Measurements from ENCODE around the gene NMNAT2. TPM values are rescaled to one million over a fixed set of nuclear protein-coding genes. Genes with fewer than 3 reads are reported as not detected.

NMNAT2 gene
- total RNA-seq, 1 donor from 2014 or later = not detected

GRCh38 chr1:183315991-183316758 is 102.0 kb downstream of the NMNAT2 start:
- Mint-ChIP-seq H3K9me3 (no peaks in the 10 kb centered on the region), H3K27ac (no peak overlapping the region), H3K27me3 (ENCODE audit: low read depth) (peaks cover 6% of the 10 kb centered on the region), H3K4me3 (ENCODE audit: low read depth) (no peak overlapping the region), H3K36me3 (ENCODE audit: low read depth) (no peaks in the 10 kb centered on the region), H3K4me1 (ENCODE audit: low read depth) (peaks cover 1% of the 10 kb centered on the region)
- no peak for DNase-seq (ENCODE audit: low spot score)
- intact Hi-C loops (cut with micrococcal nuclease) = no loop called here

GRCh38 chr1:183313063-183313462 is 105.1 kb downstream of the NMNAT2 start:
- Mint-ChIP-seq H3K27ac (no peak overlapping the region), H3K9me3 (no peaks in the 10 kb centered on the region)
- intact Hi-C loops (cut with micrococcal nuclease) = no loop called here

GRCh38 chr1:183310753-183311479 is 107.3 kb downstream of the NMNAT2 start:
- intact Hi-C loops (cut with micrococcal nuclease) = no loop called here
- DNase-seq (ENCODE audit: low spot score) = no peak
- Mint-ChIP-seq H3K36me3 (ENCODE audit: low read depth) (no peaks in the 10 kb centered on the region), H3K27me3 (ENCODE audit: low read depth) (peaks cover 4% of the 10 kb centered on the region), H3K9me3 (no peaks in the 10 kb centered on the region), H3K4me3 (ENCODE audit: low read depth) (no peak overlapping the region), H3K4me1 (ENCODE audit: low read depth) (peaks cover 9% of the 10 kb centered on the region), H3K27ac (peak overlapping the region; percentile 35)

More at GRCh38 chr1:183313063-183313462, 105.1 kb downstream of the NMNAT2 start:
- H3K4me1 Mint-ChIP-seq (ENCODE audit: low read depth) = peaks cover 9% of the 10 kb centered on the region
- no peaks in the 10 kb centered on the region for H3K27me3 Mint-ChIP-seq (ENCODE audit: low read depth)
- no peak for DNase-seq (ENCODE audit: low spot score)
- H3K36me3 Mint-ChIP-seq (ENCODE audit: low read depth) = no peaks in the 10 kb centered on the region
- no peak overlapping the region for H3K4me3 Mint-ChIP-seq (ENCODE audit: low read depth)

DNA sequence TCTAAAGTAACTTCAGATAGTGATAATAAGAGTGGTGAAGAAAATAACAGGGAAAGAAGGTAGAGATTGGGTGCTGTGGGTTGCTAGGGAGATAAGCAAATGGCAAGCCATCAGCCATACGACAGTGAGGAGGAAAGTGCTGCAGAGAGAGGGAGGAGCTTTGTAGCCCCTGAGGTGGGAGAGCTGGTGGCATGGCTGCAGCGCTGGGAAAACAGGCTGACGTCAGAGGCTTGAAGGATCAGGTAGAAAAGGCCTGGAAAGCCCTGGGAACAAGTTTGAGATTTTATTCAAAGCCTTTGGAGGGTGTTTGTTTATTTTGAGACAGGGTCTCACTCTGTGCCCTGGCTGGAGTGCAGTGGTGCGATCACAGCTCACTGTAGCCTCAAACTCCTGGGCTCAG is 109.5 kb downstream of the NMNAT2 start:
- Mint-ChIP-seq H3K9me3 (no peaks in the 10 kb centered on the region), H3K4me1 (ENCODE audit: low read depth) (peaks cover 9% of the 10 kb centered on the region), H3K4me3 (ENCODE audit: low read depth) (no peak overlapping the region), H3K27ac (no peak overlapping the region), H3K36me3 (ENCODE audit: low read depth) (no peaks in the 10 kb centered on the region), H3K27me3 (ENCODE audit: low read depth) (peaks cover 6% of the 10 kb centered on the region)
- intact Hi-C loops (cut with micrococcal nuclease) = no loop called here
- DNase-seq (ENCODE audit: low spot score) = no peak

DNA sequence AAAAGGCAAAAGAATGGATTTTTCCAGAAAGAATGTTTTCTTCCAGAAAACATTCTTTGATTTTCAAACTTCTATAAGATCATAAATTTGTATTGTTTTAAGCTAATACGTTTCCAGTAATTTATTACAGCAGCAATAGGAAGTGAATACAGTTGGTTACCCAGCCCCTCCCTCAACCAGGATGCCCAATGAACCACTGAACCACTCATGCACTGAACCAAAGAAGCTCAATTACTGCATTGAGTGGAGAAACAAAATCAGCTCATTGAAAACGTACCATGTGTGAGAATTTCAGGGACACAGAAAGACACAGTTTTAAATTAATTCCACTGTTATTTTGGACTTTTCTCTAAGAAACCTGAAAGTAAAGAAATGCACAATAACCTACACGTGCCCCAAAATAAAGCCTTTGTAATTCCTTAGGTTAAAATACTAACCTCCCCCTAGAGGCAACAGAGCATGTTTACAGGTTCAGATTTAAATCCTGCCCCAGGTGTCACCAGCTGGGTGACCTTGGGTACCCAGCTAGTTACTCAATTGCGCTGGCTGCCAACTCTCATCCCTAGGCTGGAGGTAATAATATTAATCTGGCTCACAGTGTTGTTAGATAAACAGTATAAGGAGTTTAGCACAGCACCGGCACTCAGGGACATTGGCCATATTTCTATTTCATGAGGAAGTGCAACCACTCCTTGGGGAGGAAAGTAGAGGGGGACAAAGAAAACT is 111.7 kb downstream of the NMNAT2 start:
- Mint-ChIP-seq H3K4me3 (ENCODE audit: low read depth) (no peak overlapping the region), H3K27ac (no peak overlapping the region), H3K27me3 (ENCODE audit: low read depth) (peaks cover 6% of the 10 kb centered on the region), H3K36me3 (ENCODE audit: low read depth) (no peaks in the 10 kb centered on the region), H3K4me1 (ENCODE audit: low read depth) (peaks cover 8% of the 10 kb centered on the region), H3K9me3 (no peaks in the 10 kb centered on the region)
- intact Hi-C loops (cut with micrococcal nuclease) = no loop called here
- DNase-seq (ENCODE audit: low spot score) = no peak

DNA sequence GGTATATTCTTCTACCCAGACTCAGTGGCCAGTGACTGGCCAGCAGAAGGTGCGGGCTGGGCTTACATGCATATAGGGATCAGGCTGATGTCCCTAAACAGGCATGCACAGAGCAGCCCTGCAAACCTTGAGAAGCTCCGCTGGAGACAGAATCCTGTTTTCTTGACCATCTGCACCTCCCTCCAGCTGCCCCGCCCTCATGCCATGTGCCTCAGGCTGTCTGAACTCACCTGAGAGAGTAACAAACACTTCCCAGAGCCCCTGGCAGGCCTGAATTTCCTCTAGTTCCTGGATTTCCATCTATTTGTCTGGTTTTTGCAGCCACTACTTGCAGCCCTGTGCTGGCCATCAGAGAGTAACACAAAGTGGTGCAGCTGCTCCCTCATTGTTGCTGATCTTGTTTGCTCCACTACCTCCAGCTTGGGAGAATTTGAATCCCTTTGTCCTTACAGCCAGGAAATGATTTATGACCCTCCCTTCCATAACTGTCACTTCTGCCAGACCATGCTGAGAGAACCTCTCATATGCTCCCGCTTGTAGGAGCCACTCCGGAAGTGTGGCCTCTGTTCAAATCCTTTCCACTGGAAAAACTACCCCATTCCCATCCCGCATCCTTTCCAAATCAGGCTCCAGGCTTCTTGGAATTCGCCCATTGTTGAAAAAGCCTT is 113.6 kb downstream of the NMNAT2 start:
- Mint-ChIP-seq H3K36me3 (ENCODE audit: low read depth) (no peaks in the 10 kb centered on the region), H3K4me3 (ENCODE audit: low read depth) (no peak overlapping the region), H3K9me3 (no peaks in the 10 kb centered on the region), H3K4me1 (ENCODE audit: low read depth) (no peaks in the 10 kb centered on the region), H3K27ac (no peak overlapping the region), H3K27me3 (ENCODE audit: low read depth) (peaks cover 6% of the 10 kb centered on the region)
- intact Hi-C loops (cut with micrococcal nuclease) = no loop called here
- no peak for DNase-seq (ENCODE audit: low spot score)

DNA sequence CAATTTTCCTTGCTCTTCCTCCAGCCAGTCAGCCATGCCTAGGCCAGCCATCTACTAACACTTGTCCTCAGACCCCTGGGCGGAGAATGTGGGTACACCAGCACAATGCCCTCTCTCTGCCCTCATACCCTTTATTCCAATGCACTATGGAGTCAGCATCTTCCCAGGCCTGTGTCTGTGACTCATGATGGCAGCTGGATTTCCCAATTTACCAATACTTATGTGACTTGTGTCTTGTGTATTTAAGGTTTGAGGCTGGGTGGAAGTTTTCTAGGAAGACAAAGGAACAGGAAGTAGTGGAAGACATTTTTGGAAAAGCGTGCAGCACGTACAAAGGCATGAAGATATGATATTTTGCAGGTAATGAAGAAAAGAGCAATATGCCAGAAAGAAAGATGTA is 114.3 kb downstream of the NMNAT2 start:
- DNase-seq (ENCODE audit: low spot score) = no peak
- peaks cover 6% of the 10 kb centered on the region for H3K27me3 Mint-ChIP-seq (ENCODE audit: low read depth)
- intact Hi-C loops (cut with micrococcal nuclease) = no loop called here
- no peaks in the 10 kb centered on the region for H3K9me3 Mint-ChIP-seq
- no peak overlapping the region for H3K4me3 Mint-ChIP-seq (ENCODE audit: low read depth)
- H3K27ac Mint-ChIP-seq = no peak overlapping the region
- no peaks in the 10 kb centered on the region for H3K36me3 Mint-ChIP-seq (ENCODE audit: low read depth)
- H3K4me1 Mint-ChIP-seq (ENCODE audit: low read depth) = no peaks in the 10 kb centered on the region

- H3K36me3 Mint-ChIP-seq (ENCODE audit: low read depth) = no peaks in the 10 kb centered on the region
These were observed 114.9 kb downstream of the NMNAT2 start for GRCh38 chr1:183303323-183303645.

DNA sequence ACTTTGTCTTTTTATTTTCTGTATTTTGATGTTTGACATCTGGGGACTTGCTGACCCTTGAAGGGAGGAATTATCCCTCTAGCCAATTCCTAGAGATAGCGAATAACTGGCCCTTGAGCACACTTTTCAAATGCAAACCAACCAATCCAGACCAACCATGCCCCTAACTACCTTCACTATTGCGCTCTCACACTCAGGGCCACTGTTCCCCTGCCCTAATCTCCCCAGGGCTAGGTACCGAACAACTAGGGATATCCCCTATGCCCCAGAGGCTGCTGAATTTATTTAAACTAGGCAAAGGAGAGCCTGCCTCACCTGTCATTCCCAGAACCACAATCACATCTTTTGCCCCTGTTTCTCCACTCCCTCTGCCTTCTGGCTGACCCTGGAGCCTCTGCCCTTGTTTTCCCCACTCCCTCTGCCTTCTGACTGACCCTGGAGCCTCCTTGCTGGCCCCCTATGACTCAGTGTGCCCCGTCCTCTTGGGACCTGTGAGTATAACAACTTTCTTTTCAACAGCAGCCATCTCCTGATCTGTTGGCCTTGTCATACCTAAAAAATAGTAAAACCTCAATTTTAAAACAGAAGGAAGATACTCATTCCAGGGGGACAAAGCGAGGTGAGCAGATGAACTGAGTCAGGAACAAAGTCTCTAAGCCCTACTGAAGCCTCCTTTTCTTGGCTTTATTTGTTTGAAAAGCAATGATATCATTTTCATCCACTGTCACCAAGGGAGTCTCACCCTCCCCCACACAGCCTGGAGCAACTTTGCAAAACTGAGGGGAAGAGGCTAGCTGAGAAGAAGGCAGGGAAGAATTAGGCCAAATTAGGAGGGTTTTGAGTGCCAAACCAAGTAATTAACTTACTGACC is 115.5 kb downstream of the NMNAT2 start:
- Mint-ChIP-seq H3K4me3 (ENCODE audit: low read depth) (no peak overlapping the region), H3K27me3 (ENCODE audit: low read depth) (peaks cover 13% of the 10 kb centered on the region), H3K36me3 (ENCODE audit: low read depth) (no peaks in the 10 kb centered on the region), H3K9me3 (no peaks in the 10 kb centered on the region), H3K4me1 (ENCODE audit: low read depth) (no peaks in the 10 kb centered on the region), H3K27ac (no peak overlapping the region)
- DNase-seq (ENCODE audit: low spot score) = no peak
- intact Hi-C loops (cut with micrococcal nuclease) = no loop called here

More at GRCh38 chr1:183303323-183303645, 114.9 kb downstream of the NMNAT2 start:
- no peaks in the 10 kb centered on the region for H3K9me3 Mint-ChIP-seq
- peaks cover 9% of the 10 kb centered on the region for H3K27me3 Mint-ChIP-seq (ENCODE audit: low read depth)
- H3K4me1 Mint-ChIP-seq (ENCODE audit: low read depth) = no peaks in the 10 kb centered on the region
- intact Hi-C loops (cut with micrococcal nuclease) = no loop called here
- no peak overlapping the region for H3K4me3 Mint-ChIP-seq (ENCODE audit: low read depth)
- no peak for DNase-seq (ENCODE audit: low spot score)
- no peak overlapping the region for H3K27ac Mint-ChIP-seq

GRCh38 chr1:183301239-183301638 is 116.9 kb downstream of the NMNAT2 start:
- intact Hi-C loops (cut with micrococcal nuclease) = no loop called here
- Mint-ChIP-seq H3K36me3 (ENCODE audit: low read depth) (no peaks in the 10 kb centered on the region), H3K4me3 (ENCODE audit: low read depth) (no peak overlapping the region), H3K9me3 (no peaks in the 10 kb centered on the region), H3K27ac (no peak overlapping the region), H3K27me3 (ENCODE audit: low read depth) (peaks cover 10% of the 10 kb centered on the region), H3K4me1 (ENCODE audit: low read depth) (no peaks in the 10 kb centered on the region)
- no peak for DNase-seq (ENCODE audit: low spot score)

GRCh38 chr1:183300828-183301227 is 117.4 kb downstream of the NMNAT2 start:
- intact Hi-C loops (cut with micrococcal nuclease) = no loop called here
- no peak overlapping the region for H3K4me3 Mint-ChIP-seq (ENCODE audit: low read depth)
- DNase-seq (ENCODE audit: low spot score) = no peak
- no peaks in the 10 kb centered on the region for H3K36me3 Mint-ChIP-seq (ENCODE audit: low read depth)
- H3K27ac Mint-ChIP-seq = no peak overlapping the region
- no peaks in the 10 kb centered on the region for H3K9me3 Mint-ChIP-seq
- H3K27me3 Mint-ChIP-seq (ENCODE audit: low read depth) = peaks cover 8% of the 10 kb centered on the region
- no peaks in the 10 kb centered on the region for H3K4me1 Mint-ChIP-seq (ENCODE audit: low read depth)

GRCh38 chr1:183300395-183300794 is 117.8 kb downstream of the NMNAT2 start:
- no peaks in the 10 kb centered on the region for H3K36me3 Mint-ChIP-seq (ENCODE audit: low read depth)
- no peaks in the 10 kb centered on the region for H3K4me1 Mint-ChIP-seq (ENCODE audit: low read depth)
- H3K27me3 Mint-ChIP-seq (ENCODE audit: low read depth) = peaks cover 8% of the 10 kb centered on the region
- H3K27ac Mint-ChIP-seq = no peak overlapping the region
- no peaks in the 10 kb centered on the region for H3K9me3 Mint-ChIP-seq
- intact Hi-C loops (cut with micrococcal nuclease) = no loop called here
- no peak overlapping the region for H3K4me3 Mint-ChIP-seq (ENCODE audit: low read depth)
- no peak for DNase-seq (ENCODE audit: low spot score)
